ENCODE measurements around the gene SPACA5.

SPACA5 gene

GRCh38 chrX:47976254-47977151 is 30.3 kb upstream of the SPACA5 start:
- H3K4me3 ChIP-seq (ENCODE audit: low read depth, low read length): no peak overlapping the region
- no peak for DNase-seq
- no peak overlapping the region for H3K27ac ChIP-seq
- H3K9me3 ChIP-seq (ENCODE audit: severe bottlenecking): peaks cover 14% of the 10 kb centered on the region
- TF ChIP-seq CTCF (IDR thresholded peaks at IDR 0.05; ENCODE audit: low read depth, low read length): no peak
- no peaks in the 10 kb centered on the region for H3K27me3 ChIP-seq (ENCODE audit: insufficient read depth, low read depth, severe bottlenecking)
- H3K36me3 ChIP-seq: peaks cover 9% of the 10 kb centered on the region

GRCh38 chrX:47991263-47992094 is 15.3 kb upstream of the SPACA5 start:
- Histone ChIP-seq H3K36me3 (0 out of 2 replicates have a peak, but pooled peaks cover 6% of the 10 kb centered on the region), H3K9me3 (ENCODE audit: severe bottlenecking) (no peaks in the 10 kb centered on the region), H3K27ac (no peak overlapping the region), H3K27me3 (ENCODE audit: insufficient read depth, low read depth, severe bottlenecking) (peaks cover 3% of the 10 kb centered on the region), H3K4me3 (ENCODE audit: low read depth, low read length) (no peak overlapping the region)
- no peak for DNase-seq
- no peak for TF ChIP-seq CTCF (IDR thresholded peaks at IDR 0.05; ENCODE audit: low read depth, low read length)

GRCh38 chrX:47992095-47992380 is 14.8 kb upstream of the SPACA5 start:
- Histone ChIP-seq H3K9me3 (ENCODE audit: severe bottlenecking) (no peaks in the 10 kb centered on the region), H3K27me3 (ENCODE audit: insufficient read depth, low read depth, severe bottlenecking) (peaks cover 3% of the 10 kb centered on the region), H3K27ac (no peak overlapping the region), H3K36me3 (0 out of 2 replicates have a peak, but pooled peaks cover 3% of the 10 kb centered on the region), H3K4me3 (ENCODE audit: low read depth, low read length) (no peak overlapping the region)
- DNase-seq: no peak
- no peak for TF ChIP-seq CTCF (IDR thresholded peaks at IDR 0.05; ENCODE audit: low read depth, low read length)

- Histone ChIP-seq H3K4me3 (ENCODE audit: low read depth, low read length) (no peak overlapping the region), H3K27me3 (ENCODE audit: insufficient read depth, low read depth, severe bottlenecking) (peaks cover 3% of the 10 kb centered on the region), H3K27ac (no peak overlapping the region), H3K36me3 (0 out of 2 replicates have a peak, but pooled peaks cover 3% of the 10 kb centered on the region), H3K9me3 (ENCODE audit: severe bottlenecking) (no peaks in the 10 kb centered on the region)
- no peak for DNase-seq
- TF ChIP-seq CTCF (IDR thresholded peaks at IDR 0.05; ENCODE audit: low read depth, low read length): no peak
These were observed 14.1 kb upstream of the SPACA5 start for GRCh38 chrX:47992669-47993068.

- Histone ChIP-seq H3K4me3 (ENCODE audit: low read depth, low read length) (no peak overlapping the region), H3K9me3 (ENCODE audit: severe bottlenecking) (no peaks in the 10 kb centered on the region), H3K27ac (no peak overlapping the region), H3K36me3 (no peaks in the 10 kb centered on the region; the same call in 1 of the 2 replicates), H3K27me3 (ENCODE audit: insufficient read depth, low read depth, severe bottlenecking) (peaks cover 10% of the 10 kb centered on the region)
- TF ChIP-seq CTCF (IDR thresholded peaks at IDR 0.05; ENCODE audit: low read depth, low read length): no peak
- no peak for DNase-seq
These were observed 5.5 kb upstream of the SPACA5 start for GRCh38 chrX:48001260-48001659.

Measured in WERI-Rb-1 (cell line).